Activated T-helper 1 cell treated with Interleukin-2 at 50 U/mL for 16 hours (primary cell): ENCODE results near the gene TENT5C.

Experiments
- DNase-seq: peaks from one replicate; pipeline ENCODE4 v3.0.0-alpha.2; 2020; ENCODE audit warnings: low read depth

Gene TENT5C

GRCh38 chr1:117613969-117614729, 8.3 kb downstream of the TENT5C start:
- no peak for DNase-seq

GRCh38 chr1:117615474-117615873, 9.6 kb downstream of the TENT5C start:
- DNase-seq: no peak

GRCh38 chr1:117616356-117616755, 10.5 kb downstream of the TENT5C start:
- no peak for DNase-seq

GRCh38 chr1:117616967-117617366, 11.1 kb downstream of the TENT5C start:
- DNase-seq: no peak

- DNase-seq: no peak
Measured at GRCh38 chr1:117618450-117619122, 12.7 kb downstream of the TENT5C start.

- DNase-seq: no peak
Measured at GRCh38 chr1:117620440-117620839, 14.6 kb downstream of the TENT5C start.

GRCh38 chr1:117621316-117621715, 15.5 kb downstream of the TENT5C start:
- DNase-seq: no peak

- no peak for DNase-seq
Measured at GRCh38 chr1:117622726-117623125, 16.9 kb downstream of the TENT5C start.

- DNase-seq: no peak
Measured at GRCh38 chr1:117623141-117623540, 17.3 kb downstream of the TENT5C start.

- no peak for DNase-seq
Measured at GRCh38 chr1:117623698-117624097, 17.9 kb downstream of the TENT5C start.

GRCh38 chr1:117627546-117628130, 21.8 kb downstream of the TENT5C start:
- no peak for DNase-seq

- DNase-seq: no peak
Measured at GRCh38 chr1:117628343-117628742, 22.5 kb downstream of the TENT5C start.

GRCh38 chr1:117629625-117630422, 24.0 kb downstream of the TENT5C start:
- DNase-seq: no peak

GRCh38 chr1:117630423-117630998, 24.7 kb downstream of the TENT5C start:
- DNase-seq: no peak

GRCh38 chr1:117631359-117632160, 25.7 kb downstream of the TENT5C start:
- no peak for DNase-seq

GRCh38 chr1:117632269-117633067, 26.6 kb downstream of the TENT5C start:
- no peak for DNase-seq

GRCh38 chr1:117633068-117633345, 27.2 kb downstream of the TENT5C start:
- DNase-seq: no peak

- DNase-seq: no peak
Measured at GRCh38 chr1:117633423-117633822, 27.6 kb downstream of the TENT5C start.

GRCh38 chr1:117633936-117634335, 28.1 kb downstream of the TENT5C start:
- no peak for DNase-seq

GRCh38 chr1:117634631-117635030, 28.8 kb downstream of the TENT5C start:
- no peak for DNase-seq

GRCh38 chr1:117635805-117636204, 30.0 kb downstream of the TENT5C start:
- no peak for DNase-seq
